Measurements from ENCODE around the gene TMEM132C. TPM values are rescaled to one million over a fixed set of nuclear protein-coding genes. Genes with fewer than 3 reads are reported as not detected.

Gene TMEM132C
- total and polyA plus RNA-seq, 2 of the 4 experiments (the other 2 are of a cell fraction) = not detected

DNA sequence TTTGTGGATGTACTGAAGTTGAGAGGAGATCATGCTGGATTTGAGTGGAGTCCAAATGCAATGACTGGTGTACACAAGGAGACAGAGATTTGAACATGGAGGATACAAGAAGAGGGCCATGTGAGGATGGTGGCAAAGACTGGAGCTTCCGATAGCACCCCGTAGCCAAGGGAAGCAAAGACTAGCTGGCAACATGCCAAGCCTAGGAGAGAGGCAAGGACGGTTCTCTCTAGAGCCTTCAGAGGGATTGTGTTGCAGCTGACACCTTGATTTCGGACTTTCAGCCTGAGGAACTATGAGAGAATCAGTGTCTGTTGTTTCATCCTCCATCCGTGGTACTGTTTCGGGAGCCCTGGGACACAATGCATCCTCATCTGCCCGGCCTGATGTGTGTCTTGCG lies 354.3 kb downstream of the TMEM132C start:
- no peak overlapping the region for H2AK9ac ChIP-seq (replicated peaks; ENCODE audit: low read depth, low read length, poor library complexity)
- H3K56ac ChIP-seq (ENCODE audit: extremely low read depth, insufficient read depth, low read length) = no peak overlapping the region
- no peak overlapping the region for H3K9ac ChIP-seq (ENCODE audit: low read depth, low read length)
- H3K27me3 ChIP-seq (ENCODE audit: control insufficient read depth, insufficient read depth, low read length) = no peaks in the 10 kb centered on the region
- ATAC-seq (ENCODE audit: low read depth) (no peak), DNase-seq (no peak)
- no peak overlapping the region for H3K4me3 ChIP-seq (ENCODE audit: insufficient read depth, low read depth, low read length)
- no peak overlapping the region for H3K4ac ChIP-seq (ENCODE audit: low read depth, low read length)
- TF ChIP-seq MAZ (IDR thresholded peaks at IDR 0.05; ENCODE audit: borderline replicate concordance, low read depth, low read length) (no peak), CHD1 (IDR thresholded peaks at IDR 0.05; ENCODE audit: low read depth, low read length) (no peak), MXI1 (IDR thresholded peaks at IDR 0.05; ENCODE audit: borderline replicate concordance, low read depth, low read length) (no peak), RCOR1 (IDR thresholded peaks at IDR 0.05; ENCODE audit: insufficient replicate concordance, low read length) (no peak), RFX5 (IDR thresholded peaks at IDR 0.05; ENCODE audit: low read depth, low read length) (no peak)
- TF ChIP-seq, protein P1, sequence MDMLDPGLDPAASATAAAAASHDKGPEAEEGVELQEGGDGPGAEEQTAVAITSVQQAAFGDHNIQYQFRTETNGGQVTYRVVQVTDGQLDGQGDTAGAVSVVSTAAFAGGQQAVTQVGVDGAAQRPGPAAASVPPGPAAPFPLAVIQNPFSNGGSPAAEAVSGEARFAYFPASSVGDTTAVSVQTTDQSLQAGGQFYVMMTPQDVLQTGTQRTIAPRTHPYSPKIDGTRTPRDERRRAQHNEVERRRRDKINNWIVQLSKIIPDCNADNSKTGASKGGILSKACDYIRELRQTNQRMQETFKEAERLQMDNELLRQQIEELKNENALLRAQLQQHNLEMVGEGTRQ (IDR thresholded peaks at IDR 0.05; ENCODE audit: low read depth, low read length) = no peak
- ChIA-PET CTCF (no interaction called here), POLR2A (ENCODE audit: unreplicated experiment) (no interaction called here)
- peaks cover 21% of the 10 kb centered on the region for H3K9me3 ChIP-seq (ENCODE audit: control insufficient read depth, insufficient read depth, low read length)
- H3K9me1 ChIP-seq (ENCODE audit: insufficient read depth, low read length) = no peaks in the 10 kb centered on the region
- H2AK5ac ChIP-seq (ENCODE audit: low read depth, low read length) = no peak overlapping the region
- H3K4me1 ChIP-seq (ENCODE audit: control insufficient read depth, insufficient read depth, low read length) = no peaks in the 10 kb centered on the region
- H2BK15ac ChIP-seq (ENCODE audit: low read depth, low read length) = no peak overlapping the region
- no peak overlapping the region for H2BK120ac ChIP-seq (ENCODE audit: low read depth, low read length)
- H3K79me1 ChIP-seq (ENCODE audit: low read depth in 1 of 2, low read length in 2 of 2) = no peaks in the 10 kb centered on the region
- no peak overlapping the region for H3K4me2 ChIP-seq (ENCODE audit: low read depth, low read length)
- H3K27ac ChIP-seq (ENCODE audit: insufficient read depth, low read length) = no peak overlapping the region
- intact Hi-C loops (cut with micrococcal nuclease) (no loop called here), dilution Hi-C loops (cut with HindIII; ENCODE audit: low sequenced_read_pairs, unreplicated experiment) (no loop called here), in situ Hi-C loops (cut with MboI; ENCODE audit: low sequenced_read_pairs) (no loop called here)
- no peak overlapping the region for H4K5ac ChIP-seq (ENCODE audit: low read depth, low read length)
- no peak overlapping the region for H2BK5ac ChIP-seq (ENCODE audit: low read depth, low read length, poor library complexity, severe bottlenecking)
- no peak overlapping the region for H3K18ac ChIP-seq (ENCODE audit: low read depth, low read length)
- WGBS, 2 experiments (ENCODE audit: extremely low coverage in 2 of 2, insufficient read length in 1 of 2) = 90% methylated on average over 4 of the region's 8 CpGs; no CpG with 5 or more reads in 1 of the 2 experiments
- no peak overlapping the region for H2BK20ac ChIP-seq (ENCODE audit: low read depth, low read length)
- no peak overlapping the region for H3K23ac ChIP-seq (ENCODE audit: low read depth, low read length)
- no TSS peak for BruUV-seq (replicated peaks)
- no peak overlapping the region for H4K91ac ChIP-seq (ENCODE audit: insufficient read depth, low read depth, low read length)
- H4K8ac ChIP-seq (ENCODE audit: low read depth in 2 of 2, low read length in 2 of 2) = no peak overlapping the region
- H2AFZ ChIP-seq (replicated peaks; ENCODE audit: low read length, poor library complexity) = no peak overlapping the region
- H3K36me3 ChIP-seq (ENCODE audit: control insufficient read depth, insufficient read depth, low read length) = no peaks in the 10 kb centered on the region
- no peak overlapping the region for H3K14ac ChIP-seq (replicated peaks; ENCODE audit: low read depth, low read length)
- no peaks in the 10 kb centered on the region for H4K20me1 ChIP-seq (ENCODE audit: insufficient read depth, low read length)

Measured in IMR-90 (cell line).